Measurements from ENCODE around the gene CD3D.

Gene CD3D

GRCh38 chr11:118342503-118343161, at the start of gene CD3D:
Gene CD3D, minus strand, starts transcription at chr11:118342705. Its CDS starts 98 bp downstream, at chr11:118342607.
- H2AFZ ChIP-seq (ENCODE audit: low read depth, low read length): no peak within 1 kb of the TSS
- H3K4me1 ChIP-seq (ENCODE audit: low read length): peaks cover 2% of the 10 kb centered on the region; the same call in 1 of the 2 replicates

GRCh38 chr11:118383657-118384056, 41.2 kb upstream of the CD3D start:
- H3K36me3 ChIP-seq (replicated peaks; ENCODE audit: low read depth, low read length): peaks cover 64% of the 10 kb centered on the region

More at GRCh38 chr11:118342503-118343161, at the start of gene CD3D:
- Histone ChIP-seq H3K4me2 (ENCODE audit: low read length) (no peak within 1 kb of the TSS; the same call in 1 of the 2 replicates), H3K27me3 (ENCODE audit: low read depth, low read length) (peaks cover 4% of the 10 kb centered on the region; the same call in 1 of the 2 replicates), H3K9me3 (ENCODE audit: insufficient read depth, low read length) (no peaks in the 10 kb centered on the region), H3K27ac (ENCODE audit: low read length) (no peak within 1 kb of the TSS), H3K79me2 (ENCODE audit: low read length) (no peaks in the 10 kb centered on the region), H3K9ac (ENCODE audit: low read length) (no peak within 1 kb of the TSS), H3K4me3 (ENCODE audit: low read length) (no peak within 1 kb of the TSS), H3K36me3 (replicated peaks; ENCODE audit: low read depth, low read length) (no peaks in the 10 kb centered on the region), H4K20me1 (ENCODE audit: insufficient read depth, low read length) (no peaks in the 10 kb centered on the region)
- TF ChIP-seq EZH2phosphoT487 (IDR thresholded peaks at IDR 0.05; ENCODE audit: low read depth): no peak
- TF ChIP-seq CTCF (IDR thresholded peaks at IDR 0.05; ENCODE audit: low read depth, low read length): no peak

GRCh38 chr11:118382954-118383353, 40.4 kb upstream of the CD3D start:
- Histone ChIP-seq H3K9ac (ENCODE audit: low read length) (no peak overlapping the region), H3K79me2 (ENCODE audit: low read length) (no peaks in the 10 kb centered on the region), H3K9me3 (ENCODE audit: insufficient read depth, low read length) (no peaks in the 10 kb centered on the region), H3K27me3 (ENCODE audit: low read depth, low read length) (no peaks in the 10 kb centered on the region), H3K27ac (ENCODE audit: low read length) (no peak overlapping the region), H2AFZ (ENCODE audit: low read depth, low read length) (no peak overlapping the region), H3K4me1 (ENCODE audit: low read length) (peaks cover 6% of the 10 kb centered on the region; the same call in 1 of the 2 replicates), H3K4me2 (ENCODE audit: low read length) (no peak overlapping the region), H3K4me3 (ENCODE audit: low read length) (no peak overlapping the region), H4K20me1 (ENCODE audit: insufficient read depth, low read length) (no peaks in the 10 kb centered on the region), H3K36me3 (replicated peaks; ENCODE audit: low read depth, low read length) (peaks cover 69% of the 10 kb centered on the region)
- TF ChIP-seq CTCF (IDR thresholded peaks at IDR 0.05; ENCODE audit: low read depth, low read length): no peak
- no peak for TF ChIP-seq EZH2phosphoT487 (IDR thresholded peaks at IDR 0.05; ENCODE audit: low read depth)

More at GRCh38 chr11:118383657-118384056, 41.2 kb upstream of the CD3D start:
- no peak overlapping the region for H3K9ac ChIP-seq (ENCODE audit: low read length)
- no peak for TF ChIP-seq EZH2phosphoT487 (IDR thresholded peaks at IDR 0.05; ENCODE audit: low read depth)
- no peak overlapping the region for H3K27ac ChIP-seq (ENCODE audit: low read length)
- H3K4me2 ChIP-seq (ENCODE audit: low read length): no peak overlapping the region
- H3K9me3 ChIP-seq (ENCODE audit: insufficient read depth, low read length): no peaks in the 10 kb centered on the region
- H3K4me3 ChIP-seq (ENCODE audit: low read length): no peak overlapping the region
- peaks cover 6% of the 10 kb centered on the region; the same call in 1 of the 2 replicates for H3K4me1 ChIP-seq (ENCODE audit: low read length)
- H4K20me1 ChIP-seq (ENCODE audit: insufficient read depth, low read length): no peaks in the 10 kb centered on the region
- H3K79me2 ChIP-seq (ENCODE audit: low read length): no peaks in the 10 kb centered on the region
- no peaks in the 10 kb centered on the region for H3K27me3 ChIP-seq (ENCODE audit: low read depth, low read length)
- no peak overlapping the region for H2AFZ ChIP-seq (ENCODE audit: low read depth, low read length)

GRCh38 chr11:118380571-118380970, 38.1 kb upstream of the CD3D start:
- Histone ChIP-seq H3K9me3 (ENCODE audit: insufficient read depth, low read length) (no peaks in the 10 kb centered on the region), H3K27me3 (ENCODE audit: low read depth, low read length) (no peaks in the 10 kb centered on the region), H4K20me1 (ENCODE audit: insufficient read depth, low read length) (no peaks in the 10 kb centered on the region), H3K9ac (ENCODE audit: low read length) (no peak overlapping the region), H3K4me3 (ENCODE audit: low read length) (no peak overlapping the region), H3K4me2 (ENCODE audit: low read length) (no peak overlapping the region), H3K27ac (ENCODE audit: low read length) (no peak overlapping the region), H3K4me1 (ENCODE audit: low read length) (peaks cover 2% of the 10 kb centered on the region; the same call in 1 of the 2 replicates), H2AFZ (ENCODE audit: low read depth, low read length) (no peak overlapping the region), H3K36me3 (replicated peaks; ENCODE audit: low read depth, low read length) (peaks cover 58% of the 10 kb centered on the region), H3K79me2 (ENCODE audit: low read length) (no peaks in the 10 kb centered on the region)
- TF ChIP-seq EZH2phosphoT487 (IDR thresholded peaks at IDR 0.05; ENCODE audit: low read depth): no peak
- no peak for TF ChIP-seq CTCF (IDR thresholded peaks at IDR 0.05; ENCODE audit: low read depth, low read length)
